Gastrocnemius medialis (tissue), 4 donors: ENCODE results near the gene PTPN20. TPM values are rescaled to one million over a fixed set of nuclear protein-coding genes. Genes with fewer than 3 reads are reported as not detected.

Experiments used
- ATAC-seq, 2 donors: fragments of 150-250 bp; one replicate each; pipeline ENCODE4 v1.9.1; 2016
- DNase-seq, 2 donors: peaks; one replicate each; pipeline ENCODE4 v3.0.0-alpha.2; 2019
- H3K27ac ChIP-seq, 4 donors: fragments of 200-600 bp; sonication (generic); 1 replicate in 1 of 4; 2 replicates in 3 of 4; pipeline ENCODE4 v1.5.1; 2016 to 2018; ENCODE audit warnings: mild to moderate bottlenecking in 2 of 4, moderate library complexity in 1 of 4
- H3K27me3 ChIP-seq, 3 donors: fragments of 200-600 bp; sonication (generic) in 2 of 3; 1 replicate in 1 of 3; 2 replicates in 2 of 3; pipeline versions ENCODE4 v1.5.1 to v1.6.0; 2016 to 2019; ENCODE audit warnings: mild to moderate bottlenecking in 1 of 3, moderate library complexity in 1 of 3
- H3K36me3 ChIP-seq, 2 donors: fragments of 200-600 bp; sonication (generic) in 1 of 2; one replicate each; pipeline ENCODE4 v1.5.1; 2017 to 2018
- H3K4me1 ChIP-seq, 2 donors: fragments of 200-600 bp; sonication (generic) in 1 of 2; one replicate each; pipeline ENCODE4 v1.5.1; 2016 to 2017; ENCODE audit warnings: mild to moderate bottlenecking in 2 of 2
- H3K4me3 ChIP-seq, 4 donors: fragments of 200-600 bp; sonication (generic) in 3 of 4; 1 replicate in 1 of 4; 2 replicates in 3 of 4; pipeline ENCODE4 v1.5.1; 2016 to 2019; ENCODE audit warnings: mild to moderate bottlenecking in 2 of 4
- H3K9me3 ChIP-seq, 3 donors: fragments of 200-600 bp; sonication (generic) in 2 of 3; 1 replicate in 1 of 3; 2 replicates in 2 of 3; pipeline ENCODE4 v1.5.1; 2016 to 2019
- POLR2A ChIP-seq, 2 donors: fragments of 450-650 bp; IDR thresholded peaks; one replicate each; pipeline ENCODE4 v1.6.1; 2017; ENCODE audit warnings: antibody characterized with exemption in 2 of 2, mild to moderate bottlenecking in 2 of 2, moderate library complexity in 2 of 2
- in situ Hi-C, 4 donors: fragments of 200-750 bp; cut with MboI; loops; one replicate each; pipeline versions ENCODE4 v1.15.0 to v1.8.0; 2017; ENCODE audit warnings: low sequenced_read_pairs in 4 of 4
- intact Hi-C: fragments of 100-400 bp; cut with DNase I; formaldehyde crosslinking; loops from one replicate; pipeline ENCODE4 v1.15.1; 2023; ENCODE audit warnings: low total_unique reads
- total RNA-seq, 4 donors: library from RNA; depleted of rRNA; stranded (reverse); fragments of >200 nt; gene quantifications; one replicate each; pipeline versions ENCODE4 v1.1.0 to v1.2.3, GENCODE V29; 2016
- TF ChIP-seq, protein P1 (sequence below), 5 experiments: fragments of 450-650 bp in 3 of 5; fragments of 200-600 bp in 2 of 5; sonication (generic) in 2 of 5; IDR thresholded peaks in 4 of 5; conservative IDR thresholded peaks in 1 of 5; 1 replicate in 4 of 5; 2 replicates in 1 of 5; pipeline ENCODE4 v1.5.1; 2016 to 2019; ENCODE audit warnings: antibody characterized with exemption in 5 of 5, mild to moderate bottlenecking in 3 of 5, moderate library complexity in 3 of 5

Gene PTPN20
- total RNA-seq, 4 donors from 2014 or later = 0.84 to 6.1 (median 5.1) TPM

DNA sequence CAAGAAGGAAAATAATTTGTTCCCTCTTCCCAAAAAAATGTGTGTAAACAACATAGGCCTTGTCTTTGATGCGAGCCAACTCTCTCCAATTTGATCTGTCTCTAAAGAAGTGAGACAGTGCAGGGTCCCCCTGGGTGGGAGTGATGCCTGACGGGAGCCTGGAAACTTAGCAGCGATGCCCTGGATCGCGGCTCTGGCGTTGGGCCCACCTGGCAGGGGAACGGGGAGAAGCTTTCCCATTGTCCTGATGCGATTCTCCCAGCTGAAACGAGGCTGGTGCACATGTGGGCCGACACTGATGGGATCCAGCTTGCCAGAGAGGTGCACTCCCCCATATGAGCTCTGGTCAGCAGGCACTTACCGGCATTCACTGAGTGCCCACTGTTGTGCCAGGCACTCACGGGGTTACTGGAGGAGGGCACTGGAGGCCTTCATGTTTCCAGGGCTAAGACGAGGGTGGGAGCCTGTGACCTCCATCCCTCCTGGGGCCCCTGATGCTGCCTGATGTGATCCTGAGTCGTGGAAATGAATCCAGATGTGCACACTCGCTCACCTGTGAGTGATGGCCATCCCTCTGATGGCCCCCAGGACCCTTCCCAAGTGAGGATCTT lies 132.8 kb downstream of the PTPN20 start:
- ATAC-seq = no peak
- Histone ChIP-seq H3K4me3 (no peak overlapping the region), H3K4me1 (peaks cover 0 to 4% of the 10 kb centered on the region in 2 donors), H3K9me3 (no peaks in the 10 kb centered on the region), H3K27ac (no peak overlapping the region), H3K36me3 (no peaks in the 10 kb centered on the region), H3K27me3 (no peaks in the 10 kb centered on the region)
- intact Hi-C loops (no loop called here), in situ Hi-C loops (no loop called here)
- no peak for TF ChIP-seq POLR2A (IDR thresholded peaks at IDR 0.05)
- TF ChIP-seq, protein P1, sequence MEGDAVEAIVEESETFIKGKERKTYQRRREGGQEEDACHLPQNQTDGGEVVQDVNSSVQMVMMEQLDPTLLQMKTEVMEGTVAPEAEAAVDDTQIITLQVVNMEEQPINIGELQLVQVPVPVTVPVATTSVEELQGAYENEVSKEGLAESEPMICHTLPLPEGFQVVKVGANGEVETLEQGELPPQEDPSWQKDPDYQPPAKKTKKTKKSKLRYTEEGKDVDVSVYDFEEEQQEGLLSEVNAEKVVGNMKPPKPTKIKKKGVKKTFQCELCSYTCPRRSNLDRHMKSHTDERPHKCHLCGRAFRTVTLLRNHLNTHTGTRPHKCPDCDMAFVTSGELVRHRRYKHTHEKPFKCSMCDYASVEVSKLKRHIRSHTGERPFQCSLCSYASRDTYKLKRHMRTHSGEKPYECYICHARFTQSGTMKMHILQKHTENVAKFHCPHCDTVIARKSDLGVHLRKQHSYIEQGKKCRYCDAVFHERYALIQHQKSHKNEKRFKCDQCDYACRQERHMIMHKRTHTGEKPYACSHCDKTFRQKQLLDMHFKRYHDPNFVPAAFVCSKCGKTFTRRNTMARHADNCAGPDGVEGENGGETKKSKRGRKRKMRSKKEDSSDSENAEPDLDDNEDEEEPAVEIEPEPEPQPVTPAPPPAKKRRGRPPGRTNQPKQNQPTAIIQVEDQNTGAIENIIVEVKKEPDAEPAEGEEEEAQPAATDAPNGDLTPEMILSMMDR (IDR thresholded peaks at IDR 0.05 in 4 of 5, conservative IDR thresholded peaks at IDR 0.05 in 1 of 5) = no peak
- no peak for DNase-seq

DNA sequence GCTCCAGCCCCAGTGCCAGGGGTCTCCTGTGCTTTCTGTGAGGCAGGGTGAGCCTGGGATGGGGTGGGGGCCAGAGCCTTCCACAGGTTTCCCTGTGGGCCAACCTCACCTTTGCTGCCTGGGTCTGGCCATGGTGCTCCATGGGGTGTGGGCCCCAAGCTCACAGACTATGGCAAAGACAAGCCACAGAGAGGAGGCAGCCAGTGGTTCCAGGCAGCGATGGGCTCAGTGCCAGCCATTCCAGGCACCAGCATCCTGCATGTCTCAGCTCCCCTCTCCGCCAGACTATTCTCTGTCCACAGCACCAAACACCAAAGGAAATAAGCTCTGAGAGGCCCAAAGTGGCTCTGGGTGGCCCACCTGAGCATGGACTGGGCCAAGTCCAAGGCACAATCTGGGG lies 133.5 kb downstream of the PTPN20 start:
- no peaks in the 10 kb centered on the region for H3K9me3 ChIP-seq
- H3K4me3 ChIP-seq = no peak overlapping the region
- no peak overlapping the region for H3K27ac ChIP-seq
- DNase-seq (no peak), ATAC-seq (no peak)
- in situ Hi-C loops (no loop called here), intact Hi-C loops (no loop called here)
- TF ChIP-seq, protein P1 (IDR thresholded peaks at IDR 0.05 in 4 of 5, conservative IDR thresholded peaks at IDR 0.05 in 1 of 5) = no peak
- no peak for TF ChIP-seq POLR2A (IDR thresholded peaks at IDR 0.05)
- H3K36me3 ChIP-seq = no peaks in the 10 kb centered on the region
- H3K4me1 ChIP-seq = peaks cover 0 to 4% of the 10 kb centered on the region in 2 donors
- H3K27me3 ChIP-seq = no peaks in the 10 kb centered on the region

DNA sequence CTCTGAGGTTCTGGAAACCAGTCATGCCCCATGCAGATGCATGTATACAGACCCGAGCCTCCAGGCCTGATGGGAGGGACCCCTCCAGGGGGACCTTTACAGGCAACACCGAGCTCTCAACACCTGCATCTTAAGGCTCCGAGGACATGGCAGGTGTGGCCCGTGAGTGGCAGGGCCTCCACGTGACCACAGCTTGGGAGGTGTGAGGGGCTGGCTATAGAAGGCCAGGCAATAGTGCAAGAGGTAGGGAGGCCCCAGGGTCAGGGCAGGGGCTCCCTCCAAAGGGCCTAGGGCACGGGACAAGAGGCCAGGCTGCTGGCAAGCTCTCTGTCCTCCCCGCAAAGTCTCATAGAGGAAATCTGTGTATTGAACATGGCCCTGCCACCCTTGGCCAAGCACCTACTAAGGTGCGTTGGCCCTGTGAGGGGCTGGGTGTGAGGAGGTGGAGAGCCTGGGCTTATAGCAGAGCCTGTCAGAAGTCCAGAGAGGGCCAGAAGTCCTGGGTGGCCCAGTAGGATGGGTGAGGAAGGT lies 134.2 kb downstream of the PTPN20 start:
- DNase-seq (no peak), ATAC-seq (no peak)
- TF ChIP-seq POLR2A (IDR thresholded peaks at IDR 0.05) = no peak
- TF ChIP-seq, protein P1 (IDR thresholded peaks at IDR 0.05 in 4 of 5, conservative IDR thresholded peaks at IDR 0.05 in 1 of 5) = no peak
- in situ Hi-C loops = no loop called here
- H3K36me3 ChIP-seq = no peaks in the 10 kb centered on the region
- no peak overlapping the region for H3K27ac ChIP-seq
- no peaks in the 10 kb centered on the region for H3K27me3 ChIP-seq
- peaks cover 0 to 4% of the 10 kb centered on the region in 2 donors for H3K4me1 ChIP-seq
- H3K9me3 ChIP-seq = no peaks in the 10 kb centered on the region
- no peak overlapping the region for H3K4me3 ChIP-seq
- intact Hi-C loops = no loop called here

DNA sequence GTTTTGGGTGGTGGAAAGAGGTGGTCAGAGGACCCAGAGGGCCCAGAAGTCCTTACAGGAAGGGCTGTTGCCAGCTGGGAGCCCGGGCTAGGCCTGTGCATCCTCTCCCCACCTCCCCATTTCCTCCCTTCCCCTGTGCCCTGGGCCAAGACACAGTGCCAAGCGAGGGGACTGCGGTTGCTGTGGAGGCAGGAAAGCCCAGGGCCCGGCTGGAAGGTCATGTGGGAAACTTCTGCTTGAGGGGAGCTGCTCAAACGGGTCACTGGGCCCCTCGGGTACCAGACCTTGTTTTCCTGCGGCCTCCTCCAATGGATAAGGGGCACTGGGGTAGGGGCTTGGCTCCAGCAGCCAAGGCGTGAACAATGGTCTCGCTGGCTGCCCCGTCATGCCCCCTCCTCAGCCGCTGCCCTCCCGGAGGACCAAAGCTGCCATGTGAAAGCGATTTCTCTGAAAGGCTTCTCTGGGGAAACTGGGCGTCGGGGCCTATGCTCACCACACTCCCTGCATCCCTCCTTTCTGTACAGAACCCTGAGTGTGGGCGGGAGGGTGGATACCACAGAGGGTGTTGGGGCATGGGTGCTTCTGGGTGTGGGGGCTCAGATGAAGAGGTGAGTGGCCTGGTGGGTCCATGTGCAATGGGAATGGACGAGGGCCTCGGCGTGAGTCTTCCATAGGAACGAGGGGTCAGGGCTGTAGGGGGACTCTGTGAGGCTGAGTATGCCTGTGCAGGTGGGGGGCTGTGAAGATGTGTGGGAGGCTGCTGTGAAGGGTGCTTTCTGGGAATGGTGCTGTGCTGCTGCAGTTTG lies 135.3 kb downstream of the PTPN20 start:
- Histone ChIP-seq H3K4me3 (no peak overlapping the region), H3K4me1 (peaks cover 0 to 4% of the 10 kb centered on the region in 2 donors), H3K27ac (no peak overlapping the region), H3K36me3 (no peaks in the 10 kb centered on the region), H3K27me3 (no peaks in the 10 kb centered on the region), H3K9me3 (no peaks in the 10 kb centered on the region)
- DNase-seq (no peak), ATAC-seq (no peak)
- no peak for TF ChIP-seq POLR2A (IDR thresholded peaks at IDR 0.05)
- TF ChIP-seq, protein P1 (IDR thresholded peaks at IDR 0.05 in 4 of 5, conservative IDR thresholded peaks at IDR 0.05 in 1 of 5) = no peak
- in situ Hi-C loops = no loop called here
- intact Hi-C loops = loop anchor here (1.0 kb wide), 2 partner anchors 223 to 266 kb away; no protein-coding TSS in a partner anchor
